Liver (tissue), 9 donors: ENCODE data around the gene FMR1NB. TPM values are rescaled to one million over a fixed set of nuclear protein-coding genes. Genes with fewer than 3 reads are reported as not detected.

Experiments used
- DNase-seq: peaks from one replicate; pipeline ENCODE4 v3.0.0-alpha.2; 2017; ENCODE audit warnings: low spot score
- H3K27ac ChIP-seq, 2 donors: one replicate each; pipeline ENCODE4 v1.7.0; 2013; ENCODE audit warnings: inconsistent platforms in 2 of 2, low read length in 2 of 2, control low read depth in 1 of 2, low read depth in 1 of 2, mild to moderate bottlenecking in 1 of 2
- H3K27me3 ChIP-seq, 4 donors: one replicate each; pipeline versions ENCODE4 v1.6.1 to v1.7.0; 2013; ENCODE audit warnings: low read length in 3 of 4, inconsistent platforms in 1 of 4, mild to moderate bottlenecking in 1 of 4, moderate library complexity in 1 of 4; ENCODE audit not compliant: control insufficient read depth in 4 of 4, insufficient read depth in 4 of 4
- H3K36me3 ChIP-seq, 4 donors: one replicate each; pipeline versions ENCODE4 v1.6.1 to v1.7.0; 2013; ENCODE audit warnings: low read length in 3 of 4, mild to moderate bottlenecking in 3 of 4, low read depth in 1 of 4, moderate library complexity in 1 of 4; ENCODE audit not compliant: control insufficient read depth in 4 of 4, insufficient read depth in 3 of 4
- H3K4me1 ChIP-seq, 4 donors: one replicate each; pipeline versions ENCODE4 v1.6.1 to v1.7.0; 2013; ENCODE audit warnings: low read length in 3 of 4, mild to moderate bottlenecking in 3 of 4, moderate library complexity in 1 of 4; ENCODE audit not compliant: control insufficient read depth in 4 of 4, insufficient read depth in 4 of 4
- H3K4me3 ChIP-seq, 3 donors: one replicate each; pipeline versions ENCODE4 v1.6.1 to v1.7.0; 2013; ENCODE audit warnings: low read length in 3 of 3, control low read depth in 1 of 3, low read depth in 1 of 3, mild to moderate bottlenecking in 1 of 3
- H3K9ac ChIP-seq, 2 donors: one replicate each; pipeline ENCODE4 v1.7.0; 2013; ENCODE audit warnings: low read length in 2 of 2, mild to moderate bottlenecking in 2 of 2, moderate library complexity in 2 of 2, control low read depth in 1 of 2, low read depth in 1 of 2
- H3K9me3 ChIP-seq, 4 donors: one replicate each; pipeline versions ENCODE4 v1.6.1 to v1.7.0; 2013; ENCODE audit warnings: low read length in 3 of 4; ENCODE audit not compliant: control insufficient read depth in 4 of 4
- EGR1 ChIP-seq, 2 donors: IDR thresholded peaks; 2 replicates each; pipeline ENCODE4 v1.6.1; 2016 to 2018; ENCODE audit warnings: antibody characterized with exemption in 2 of 2, low read depth in 2 of 2
- FOXA1 ChIP-seq: IDR thresholded peaks from 2 replicates; pipeline ENCODE4 v1.6.1; 2016; ENCODE audit warnings: antibody characterized with exemption
- FOXA2 ChIP-seq: IDR thresholded peaks from 2 replicates; pipeline ENCODE4 v1.6.1; 2016; ENCODE audit warnings: antibody characterized with exemption
- GABPA ChIP-seq, 2 donors: IDR thresholded peaks in 1 of 2; conservative IDR thresholded peaks in 1 of 2; 2 replicates each; pipeline ENCODE4 v1.6.1; 2016; ENCODE audit warnings: antibody characterized with exemption in 2 of 2, mild to moderate bottlenecking in 1 of 2, moderate library complexity in 1 of 2
- HNF4A ChIP-seq, 2 donors: conservative IDR thresholded peaks; 2 replicates each; pipeline ENCODE4 v1.6.1; 2016; ENCODE audit warnings: antibody characterized with exemption in 2 of 2, mild to moderate bottlenecking in 2 of 2
- HNF4G ChIP-seq: IDR thresholded peaks from 2 replicates; pipeline ENCODE4 v1.6.1; 2016; ENCODE audit warnings: antibody characterized with exemption
- JUND ChIP-seq, 2 donors: IDR thresholded peaks; 2 replicates each; pipeline ENCODE4 v1.6.1; 2016; ENCODE audit warnings: antibody characterized with exemption in 2 of 2
- NR2F2 ChIP-seq: IDR thresholded peaks from 2 replicates; pipeline ENCODE4 v1.6.1; 2016; ENCODE audit warnings: antibody characterized with exemption
- RAD21 ChIP-seq, 2 donors: IDR thresholded peaks; 2 replicates each; pipeline ENCODE4 v1.6.1; 2016; ENCODE audit warnings: antibody characterized with exemption in 2 of 2, mild to moderate bottlenecking in 2 of 2
- RXRA ChIP-seq, 2 donors: IDR thresholded peaks; 2 replicates each; pipeline ENCODE4 v1.6.1; 2017 to 2018; ENCODE audit warnings: antibody characterized with exemption in 2 of 2, mild to moderate bottlenecking in 1 of 2
- SP1 ChIP-seq: IDR thresholded peaks from 2 replicates; pipeline ENCODE4 v1.6.1; 2018; ENCODE audit warnings: antibody characterized with exemption, mild to moderate bottlenecking
- TAF1 ChIP-seq: conservative IDR thresholded peaks from 2 replicates; pipeline ENCODE4 v1.6.1; 2016; ENCODE audit warnings: antibody characterized with exemption, mild to moderate bottlenecking
- YY1 ChIP-seq: IDR thresholded peaks from 2 replicates; pipeline ENCODE4 v1.6.1; 2016; ENCODE audit warnings: antibody characterized with exemption, mild to moderate bottlenecking
- WGBS: extraction: QIAGEN DNeasy Blood & Tissue Kit; methylation state at CpG from one replicate; pipeline ENCODE4 v1.1.7; 2013; 5-methylcytosine and 5-hydroxymethylcytosine counted together
- polyA plus RNA-seq, 2 donors: library from polyadenylated mRNA; stranded (reverse) in 1 of 2; unstranded in 1 of 2; fragments of 200-250 nt in 1 of 2; fragments of >200 nt in 1 of 2; fragmentation: Nextera tagmentation in 1 of 2; extraction: Ambion mirVana in 1 of 2; gene quantifications; one replicate each; pipeline versions ENCODE4 v1.2.1 to v1.2.3, GENCODE V29; 2013 to 2015
- total RNA-seq, 2 donors: library from RNA; depleted of rRNA; stranded (reverse); fragments of >200 nt; gene quantifications; one replicate each; pipeline ENCODE4 v1.2.3, GENCODE V29; 2014
- TF ChIP-seq, protein P1 (sequence below): IDR thresholded peaks from 2 replicates; pipeline ENCODE4 v1.6.1; 2016; ENCODE audit warnings: antibody characterized with exemption, mild to moderate bottlenecking
- TF ChIP-seq, protein P2 (sequence below): fragments of 150-350 bp; IDR thresholded peaks from 2 replicates; pipeline ENCODE4 v1.5.1; 2017; ENCODE audit warnings: improper control_type of control experiment, low read depth, low read length; ENCODE audit not compliant: missing input control
- TF ChIP-seq, protein P3 (sequence below): IDR thresholded peaks from 2 replicates; pipeline ENCODE4 v1.6.1; 2016; ENCODE audit warnings: antibody characterized with exemption
- TF ChIP-seq, protein P4 (sequence below): IDR thresholded peaks from 2 replicates; pipeline ENCODE4 v1.6.1; 2016; ENCODE audit warnings: antibody characterized with exemption
- TF ChIP-seq, protein P5 (sequence below): IDR thresholded peaks from 2 replicates; pipeline ENCODE4 v1.6.1; 2016; ENCODE audit warnings: antibody characterized with exemption
- donor health status: healthy.
- donor health status: healthy.
- donor health status: healthy.
- donor health status: healthy.
- donor health status: healthy.

Gene FMR1NB
- total and polyA plus RNA-seq, 4 donors, result not detected

DNA sequence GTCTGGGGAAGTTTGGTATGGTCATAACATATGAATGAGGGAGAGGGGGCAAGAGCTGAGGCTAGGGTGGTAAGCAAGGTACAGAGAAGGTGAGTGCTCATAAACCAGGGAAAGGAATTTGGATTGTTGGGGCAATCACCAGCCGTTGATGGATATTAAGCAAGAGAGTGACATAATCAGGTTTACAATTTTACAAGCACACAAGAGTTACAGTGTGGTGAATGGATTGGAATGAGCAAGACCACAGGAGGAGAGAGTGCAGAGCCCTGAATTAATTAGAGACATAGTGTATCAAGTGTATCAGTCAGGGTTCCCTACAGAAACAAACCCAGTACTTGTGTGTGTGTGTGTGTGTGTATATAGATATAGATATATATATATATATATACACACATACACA lies 18.7 kb upstream of the FMR1NB start:
- DNase-seq, result no peak
- H3K4me1 ChIP-seq, result no peaks in the 10 kb centered on the region
- TF ChIP-seq FOXA1 (no peak), SP1 (no peak), JUND (IDR thresholded peaks at IDR 0.05) (no peak), HNF4A (conservative IDR thresholded peaks at IDR 0.05) (no peak), HNF4G (no peak), NR2F2 (no peak), YY1 (no peak), FOXA2 (no peak), EGR1 (IDR thresholded peaks at IDR 0.05; ENCODE audit: low read depth in 2 of 2) (no peak), GABPA (IDR thresholded peaks at IDR 0.05 in 1 of 2, conservative IDR thresholded peaks at IDR 0.05 in 1 of 2) (no peak), RAD21 (IDR thresholded peaks at IDR 0.05) (no peak), RXRA (IDR thresholded peaks at IDR 0.05) (no peak)
- TF ChIP-seq, protein P1, sequence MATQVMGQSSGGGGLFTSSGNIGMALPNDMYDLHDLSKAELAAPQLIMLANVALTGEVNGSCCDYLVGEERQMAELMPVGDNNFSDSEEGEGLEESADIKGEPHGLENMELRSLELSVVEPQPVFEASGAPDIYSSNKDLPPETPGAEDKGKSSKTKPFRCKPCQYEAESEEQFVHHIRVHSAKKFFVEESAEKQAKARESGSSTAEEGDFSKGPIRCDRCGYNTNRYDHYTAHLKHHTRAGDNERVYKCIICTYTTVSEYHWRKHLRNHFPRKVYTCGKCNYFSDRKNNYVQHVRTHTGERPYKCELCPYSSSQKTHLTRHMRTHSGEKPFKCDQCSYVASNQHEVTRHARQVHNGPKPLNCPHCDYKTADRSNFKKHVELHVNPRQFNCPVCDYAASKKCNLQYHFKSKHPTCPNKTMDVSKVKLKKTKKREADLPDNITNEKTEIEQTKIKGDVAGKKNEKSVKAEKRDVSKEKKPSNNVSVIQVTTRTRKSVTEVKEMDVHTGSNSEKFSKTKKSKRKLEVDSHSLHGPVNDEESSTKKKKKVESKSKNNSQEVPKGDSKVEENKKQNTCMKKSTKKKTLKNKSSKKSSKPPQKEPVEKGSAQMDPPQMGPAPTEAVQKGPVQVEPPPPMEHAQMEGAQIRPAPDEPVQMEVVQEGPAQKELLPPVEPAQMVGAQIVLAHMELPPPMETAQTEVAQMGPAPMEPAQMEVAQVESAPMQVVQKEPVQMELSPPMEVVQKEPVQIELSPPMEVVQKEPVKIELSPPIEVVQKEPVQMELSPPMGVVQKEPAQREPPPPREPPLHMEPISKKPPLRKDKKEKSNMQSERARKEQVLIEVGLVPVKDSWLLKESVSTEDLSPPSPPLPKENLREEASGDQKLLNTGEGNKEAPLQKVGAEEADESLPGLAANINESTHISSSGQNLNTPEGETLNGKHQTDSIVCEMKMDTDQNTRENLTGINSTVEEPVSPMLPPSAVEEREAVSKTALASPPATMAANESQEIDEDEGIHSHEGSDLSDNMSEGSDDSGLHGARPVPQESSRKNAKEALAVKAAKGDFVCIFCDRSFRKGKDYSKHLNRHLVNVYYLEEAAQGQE, result no peak
- TF ChIP-seq, protein P2, sequence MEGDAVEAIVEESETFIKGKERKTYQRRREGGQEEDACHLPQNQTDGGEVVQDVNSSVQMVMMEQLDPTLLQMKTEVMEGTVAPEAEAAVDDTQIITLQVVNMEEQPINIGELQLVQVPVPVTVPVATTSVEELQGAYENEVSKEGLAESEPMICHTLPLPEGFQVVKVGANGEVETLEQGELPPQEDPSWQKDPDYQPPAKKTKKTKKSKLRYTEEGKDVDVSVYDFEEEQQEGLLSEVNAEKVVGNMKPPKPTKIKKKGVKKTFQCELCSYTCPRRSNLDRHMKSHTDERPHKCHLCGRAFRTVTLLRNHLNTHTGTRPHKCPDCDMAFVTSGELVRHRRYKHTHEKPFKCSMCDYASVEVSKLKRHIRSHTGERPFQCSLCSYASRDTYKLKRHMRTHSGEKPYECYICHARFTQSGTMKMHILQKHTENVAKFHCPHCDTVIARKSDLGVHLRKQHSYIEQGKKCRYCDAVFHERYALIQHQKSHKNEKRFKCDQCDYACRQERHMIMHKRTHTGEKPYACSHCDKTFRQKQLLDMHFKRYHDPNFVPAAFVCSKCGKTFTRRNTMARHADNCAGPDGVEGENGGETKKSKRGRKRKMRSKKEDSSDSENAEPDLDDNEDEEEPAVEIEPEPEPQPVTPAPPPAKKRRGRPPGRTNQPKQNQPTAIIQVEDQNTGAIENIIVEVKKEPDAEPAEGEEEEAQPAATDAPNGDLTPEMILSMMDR, result no peak
- TF ChIP-seq, protein P3, sequence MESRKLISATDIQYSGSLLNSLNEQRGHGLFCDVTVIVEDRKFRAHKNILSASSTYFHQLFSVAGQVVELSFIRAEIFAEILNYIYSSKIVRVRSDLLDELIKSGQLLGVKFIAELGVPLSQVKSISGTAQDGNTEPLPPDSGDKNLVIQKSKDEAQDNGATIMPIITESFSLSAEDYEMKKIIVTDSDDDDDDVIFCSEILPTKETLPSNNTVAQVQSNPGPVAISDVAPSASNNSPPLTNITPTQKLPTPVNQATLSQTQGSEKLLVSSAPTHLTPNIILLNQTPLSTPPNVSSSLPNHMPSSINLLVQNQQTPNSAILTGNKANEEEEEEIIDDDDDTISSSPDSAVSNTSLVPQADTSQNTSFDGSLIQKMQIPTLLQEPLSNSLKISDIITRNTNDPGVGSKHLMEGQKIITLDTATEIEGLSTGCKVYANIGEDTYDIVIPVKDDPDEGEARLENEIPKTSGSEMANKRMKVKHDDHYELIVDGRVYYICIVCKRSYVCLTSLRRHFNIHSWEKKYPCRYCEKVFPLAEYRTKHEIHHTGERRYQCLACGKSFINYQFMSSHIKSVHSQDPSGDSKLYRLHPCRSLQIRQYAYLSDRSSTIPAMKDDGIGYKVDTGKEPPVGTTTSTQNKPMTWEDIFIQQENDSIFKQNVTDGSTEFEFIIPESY, result no peak
- TF ChIP-seq, protein P4, sequence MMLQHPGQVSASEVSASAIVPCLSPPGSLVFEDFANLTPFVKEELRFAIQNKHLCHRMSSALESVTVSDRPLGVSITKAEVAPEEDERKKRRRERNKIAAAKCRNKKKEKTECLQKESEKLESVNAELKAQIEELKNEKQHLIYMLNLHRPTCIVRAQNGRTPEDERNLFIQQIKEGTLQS, result no peak
- TF ChIP-seq, protein P5, sequence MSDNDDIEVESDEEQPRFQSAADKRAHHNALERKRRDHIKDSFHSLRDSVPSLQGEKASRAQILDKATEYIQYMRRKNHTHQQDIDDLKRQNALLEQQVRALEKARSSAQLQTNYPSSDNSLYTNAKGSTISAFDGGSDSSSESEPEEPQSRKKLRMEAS, result no peak
- no peak overlapping the region for H3K27ac ChIP-seq
- H3K9me3 ChIP-seq, result no peaks in the 10 kb centered on the region
- 45% methylated on average over 1 of the region's 1 CpG for WGBS
- peaks cover 0 to 3% (median 0%) of the 10 kb centered on the region in 4 donors for H3K27me3 ChIP-seq
- H3K9ac ChIP-seq, result no peak overlapping the region
- no peaks in the 10 kb centered on the region for H3K36me3 ChIP-seq
- H3K4me3 ChIP-seq, result no peak overlapping the region

DNA sequence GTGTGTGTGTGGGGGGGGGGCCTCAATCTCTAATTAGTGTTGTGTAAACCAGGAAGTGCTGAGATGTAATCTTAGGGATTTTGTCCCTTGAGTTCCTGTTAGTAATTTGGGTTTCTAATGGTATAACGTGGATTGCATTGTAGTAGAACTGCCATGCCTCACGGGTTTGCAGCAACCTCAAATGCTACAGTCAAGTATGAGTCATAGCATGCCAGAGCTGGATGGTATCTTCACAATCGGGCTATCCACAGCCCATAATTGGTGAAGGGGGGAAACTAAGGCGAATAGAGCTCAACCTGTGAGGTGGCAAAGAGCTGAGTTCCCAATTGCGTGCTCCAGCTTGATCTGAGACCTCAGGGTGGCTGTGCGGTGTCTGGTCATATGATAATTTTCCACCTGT lies 2.2 kb upstream of the FMR1NB start:
- Histone ChIP-seq H3K27ac (no peak overlapping the region), H3K9ac (no peak overlapping the region), H3K9me3 (no peaks in the 10 kb centered on the region), H3K27me3 (no peaks in the 10 kb centered on the region), H3K4me1 (no peaks in the 10 kb centered on the region), H3K4me3 (no peak overlapping the region), H3K36me3 (no peaks in the 10 kb centered on the region)
- TF ChIP-seq HNF4G, result no peak
- TF ChIP-seq, protein P4, result no peak
- no peak for TF ChIP-seq EGR1 (IDR thresholded peaks at IDR 0.05; ENCODE audit: low read depth in 2 of 2)
- TF ChIP-seq, protein P2, result no peak
- no peak for TF ChIP-seq TAF1
- TF ChIP-seq FOXA1, result no peak
- no peak for TF ChIP-seq GABPA (IDR thresholded peaks at IDR 0.05 in 1 of 2, conservative IDR thresholded peaks at IDR 0.05 in 1 of 2)
- no peak for TF ChIP-seq HNF4A (conservative IDR thresholded peaks at IDR 0.05)
- TF ChIP-seq, protein P3, result no peak
- WGBS, result 81% methylated on average over 6 of the region's 6 CpGs
- no peak for DNase-seq
